DND-41 (cell line): ENCODE measurements around the gene CDPF1.

Experiments used
- CTCF ChIP-seq: IDR thresholded peaks from 2 replicates; pipeline ENCODE4 v1.5.1; 2012; ENCODE audit warnings: borderline replicate concordance, low read length, moderate library complexity, mild to moderate bottlenecking; ENCODE audit not compliant: poor library complexity, severe bottlenecking; ENCODE audit errors: extremely low read depth
- EZH2 ChIP-seq: IDR thresholded peaks from 3 replicates; pipeline ENCODE4 v1.6.1; 2012; ENCODE audit warnings: borderline replicate concordance, low read depth, mild to moderate bottlenecking, moderate library complexity, low read length, inconsistent platforms; ENCODE audit not compliant: severe bottlenecking

- TF ChIP-seq CTCF (no peak), EZH2 (no peak)
Observed at GRCh38 chr22:46292173-46292572, 42.1 kb upstream of the CDPF1 start.
